Psoas muscle (tissue), 8 donors: ENCODE data around the gene CHMP4A. TPM values are rescaled to one million over a fixed set of nuclear protein-coding genes. Genes with fewer than 3 reads are reported as not detected.
A peak's percentile ranks its signal among the peaks of the same experiment; 100 is the strongest.
"Not testable (repeated sequence)": the region's sequence is repeated elsewhere in the genome, so short reads cannot be mapped to it uniquely, and the experiment has no call there.

Experiments
- ATAC-seq, 4 donors: fragments of 200-7000 bp; cut with Tn5 transposase; one replicate each; pipeline ENCODE4 v1.9.1; 2020; ENCODE audit warnings: moderate library complexity in 3 of 4, mild to moderate bottlenecking in 2 of 4
- DNase-seq, 2 donors: peaks; one replicate each; pipeline ENCODE4 v3.0.0-alpha.2; 2020
- H3K27ac ChIP-seq: fragments of 200-600 bp; one replicate; pipeline ENCODE4 v1.8.0; 2022
- H3K27me3 ChIP-seq, 3 donors: fragments of 200-600 bp in 1 of 3; one replicate each; pipeline versions ENCODE4 v1.6.1 to v1.8.0; 2013 to 2022; ENCODE audit warnings: low read length in 2 of 3, mild to moderate bottlenecking in 2 of 3, moderate library complexity in 1 of 3; ENCODE audit not compliant: insufficient read depth in 3 of 3
- H3K36me3 ChIP-seq, 2 donors: fragments of 200-600 bp in 1 of 2; one replicate each; pipeline versions ENCODE4 v1.6.1 to v1.8.0; 2013 to 2022; ENCODE audit warnings: low read depth in 1 of 2, mild to moderate bottlenecking in 1 of 2, moderate library complexity in 1 of 2; ENCODE audit not compliant: insufficient read depth in 1 of 2
- H3K4me1 ChIP-seq: fragments of 200-600 bp; one replicate; pipeline ENCODE4 v1.8.0; 2022
- H3K4me3 ChIP-seq: fragments of 200-600 bp; one replicate; pipeline ENCODE4 v1.8.0; 2022; ENCODE audit warnings: mild to moderate bottlenecking
- H3K9me3 ChIP-seq: fragments of 200-600 bp; one replicate; pipeline ENCODE4 v1.8.0; 2022
- CTCF ChIP-seq: fragments of 200-600 bp; IDR thresholded peaks from one replicate; pipeline ENCODE4 v1.8.0; 2022; ENCODE audit warnings: antibody characterized with exemption
- WGBS, 3 donors: extraction: QIAGEN DNeasy Blood & Tissue Kit; methylation state at CpG; one replicate each; pipeline versions ENCODE4 v1.1.6 to v1.1.7; 2013; 5-methylcytosine and 5-hydroxymethylcytosine counted together
- intact Hi-C, 2 donors: fragments of 100-400 bp; cut with DNase I; formaldehyde crosslinking; loops; one replicate each; pipeline versions ENCODE4 v1.11.0 to v1.14.2; 2022
- polyA plus RNA-seq, 3 donors: library from polyadenylated mRNA; stranded (reverse); fragments of 200-250 nt; gene quantifications; one replicate each; pipeline ENCODE4 v1.2.3, GENCODE V29; 2013
- total RNA-seq, 4 donors: library from RNA; stranded (reverse); fragmentation: NEBNext Ultra II Directional in 2 of 4; extraction: Animal tissue kit (Norgen Biotek cat#: 25700) in 2 of 4; gene quantifications; one replicate each; pipeline versions ENCODE4 v1.2.1 to v1.2.4, GENCODE V29; 2021 to 2023
- donor health status: healthy with polysubstance abuse.
- donor health status: DM: no; HTN: no; CAD: no; lungs with moderate emphysema.
- donor health status: Bipolar disorder and iron deficiency.
- donor health status: healthy.
- donor health status: DM: yes; HTN: yes; CAD: no.
- donor health status: DM: no; HTN: no; CAD: no.
- donor health status: DM: no; HTN: no; CAD: no.
- donor health status: DM: yes; HTN: yes; CAD: no.

The CHMP4A gene
- total and polyA plus RNA-seq, 7 donors = 12.3 to 42.1 (median 18.2) TPM

DNA sequence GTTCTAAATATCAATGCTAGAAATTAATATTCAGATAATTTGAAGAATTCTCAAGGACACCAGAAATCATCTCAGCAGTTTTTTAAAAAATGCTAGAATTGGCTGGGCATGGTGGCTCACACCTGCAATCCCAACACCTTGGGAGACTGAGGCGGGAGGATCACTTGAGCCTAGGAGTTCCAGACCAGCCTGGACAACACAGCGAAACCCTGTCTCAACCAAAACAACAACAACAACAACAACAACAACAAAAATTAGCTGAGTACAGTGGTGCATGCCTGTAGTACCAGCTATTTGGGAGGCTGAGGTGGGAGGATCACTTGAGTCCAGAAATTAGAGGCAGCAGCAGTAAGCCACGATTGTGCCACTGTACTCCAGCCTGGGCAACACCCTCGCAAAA, 5.8 kb upstream of the CHMP4A start:
- intact Hi-C loops = no loop called here
- TF ChIP-seq CTCF = no peak

DNA sequence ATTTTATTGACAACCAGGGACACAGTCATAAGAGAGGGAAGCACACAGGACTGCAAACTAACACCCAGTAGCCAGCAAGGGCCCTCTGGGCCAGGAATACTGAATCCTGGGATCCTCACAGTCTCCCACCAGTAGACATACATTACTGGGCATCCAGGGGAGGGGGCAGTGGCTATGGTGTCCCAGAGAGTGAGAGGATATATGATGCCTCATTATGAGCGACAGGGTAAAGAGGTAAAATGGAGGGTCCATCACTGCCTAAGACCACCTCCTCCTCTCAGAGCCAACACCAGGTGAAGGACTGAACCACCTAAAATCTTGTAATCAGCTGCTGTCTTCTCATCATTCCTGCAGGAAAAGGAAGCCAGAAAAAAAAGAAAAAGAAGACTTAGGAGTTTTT, 3.6 kb upstream of the CHMP4A start:
- WGBS, 3 donors = 90 to 100% (median 95%) methylated on average over 1 of the region's 1 CpG
- H3K27ac ChIP-seq, H3K27me3 ChIP-seq, intact Hi-C loops, ATAC-seq, H3K9me3 ChIP-seq, H3K4me3 ChIP-seq, DNase-seq: not testable (repeated sequence)
- Histone ChIP-seq H3K4me1 (peaks cover 19% of the 10 kb centered on the region), H3K36me3 (peaks cover 3 to 21% of the 10 kb centered on the region in 2 donors)

More for the DNA sequence above, 5.8 kb upstream of the CHMP4A start:
- no peaks in the 10 kb centered on the region for H3K9me3 ChIP-seq
- no peak for DNase-seq
- H3K36me3 ChIP-seq = peaks cover 3 to 21% of the 10 kb centered on the region in 2 donors
- peaks cover 8% of the 10 kb centered on the region for H3K4me1 ChIP-seq
- H3K4me3 ChIP-seq = no peak overlapping the region
- no peaks in the 10 kb centered on the region for H3K27me3 ChIP-seq
- 89 to 95% (median 90%) methylated on average over 4 of the region's 4 CpGs for WGBS, 3 donors
- ATAC-seq = no peak
- H3K27ac ChIP-seq = no peak overlapping the region

DNA sequence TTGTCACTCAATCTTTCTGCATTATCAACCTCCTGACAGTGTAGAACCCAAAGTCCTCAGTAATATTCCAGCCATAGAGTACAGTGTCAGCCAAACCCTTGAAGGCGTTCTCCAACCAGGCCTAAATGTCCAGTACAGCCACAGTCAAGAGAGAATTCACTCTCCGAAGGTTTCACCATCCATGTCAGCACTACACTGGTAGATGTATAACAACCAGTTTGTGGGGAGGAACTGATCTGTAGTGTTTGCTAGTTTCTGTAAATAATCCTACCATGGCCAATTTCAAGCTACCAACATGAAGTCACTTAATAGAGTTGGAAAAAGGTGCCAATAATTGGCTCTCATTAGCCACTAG, 3.0 kb upstream of the CHMP4A start:
- intact Hi-C loops = no loop called here
- ATAC-seq = no peak
- peak overlapping the region; percentile 87 for H3K27ac ChIP-seq
- DNase-seq = no peak
- 82 to 90% (median 85%) methylated on average over 2 of the region's 2 CpGs for WGBS, 3 donors
- no peak for TF ChIP-seq CTCF
- no peaks in the 10 kb centered on the region for H3K9me3 ChIP-seq
- H3K4me3 ChIP-seq = peak overlapping the region; percentile 80
- H3K4me1 ChIP-seq = peaks cover 20% of the 10 kb centered on the region
- no peaks in the 10 kb centered on the region for H3K27me3 ChIP-seq
- peaks cover 3 to 23% of the 10 kb centered on the region in 2 donors for H3K36me3 ChIP-seq

GRCh38 chr14:24215495-24216344, 2.4 kb upstream of the CHMP4A start, which contains the start of gene MDP1:
Gene MDP1, minus strand, starts transcription at chr14:24216066. Its CDS starts 111 bp downstream, at chr14:24215955.
- H3K4me1 ChIP-seq = peaks cover 20% of the 10 kb centered on the region
- intact Hi-C loops = loop anchor here in 1 of 2 donors (2.0 kb wide), 1 partner anchor 27 kb away; the partner anchor contains the start of gene IPO4
- WGBS, 3 donors = 0 to 1% (median 1%) methylated on average over 33 to 40 of the region's 40 CpGs
- H3K9me3 ChIP-seq = no peaks in the 10 kb centered on the region
- peak; percentile 77 to 85 (median 82) for ATAC-seq
- H3K27me3 ChIP-seq = no peaks in the 10 kb centered on the region
- peak within 1 kb of the TSS; percentile 80 for H3K4me3 ChIP-seq
- H3K36me3 ChIP-seq = peaks cover 3 to 29% of the 10 kb centered on the region in 2 donors
- DNase-seq = peak; percentile 85 to 91
- peak; percentile 43 for TF ChIP-seq CTCF
- H3K27ac ChIP-seq = peak within 1 kb of the TSS; percentile 87

DNA sequence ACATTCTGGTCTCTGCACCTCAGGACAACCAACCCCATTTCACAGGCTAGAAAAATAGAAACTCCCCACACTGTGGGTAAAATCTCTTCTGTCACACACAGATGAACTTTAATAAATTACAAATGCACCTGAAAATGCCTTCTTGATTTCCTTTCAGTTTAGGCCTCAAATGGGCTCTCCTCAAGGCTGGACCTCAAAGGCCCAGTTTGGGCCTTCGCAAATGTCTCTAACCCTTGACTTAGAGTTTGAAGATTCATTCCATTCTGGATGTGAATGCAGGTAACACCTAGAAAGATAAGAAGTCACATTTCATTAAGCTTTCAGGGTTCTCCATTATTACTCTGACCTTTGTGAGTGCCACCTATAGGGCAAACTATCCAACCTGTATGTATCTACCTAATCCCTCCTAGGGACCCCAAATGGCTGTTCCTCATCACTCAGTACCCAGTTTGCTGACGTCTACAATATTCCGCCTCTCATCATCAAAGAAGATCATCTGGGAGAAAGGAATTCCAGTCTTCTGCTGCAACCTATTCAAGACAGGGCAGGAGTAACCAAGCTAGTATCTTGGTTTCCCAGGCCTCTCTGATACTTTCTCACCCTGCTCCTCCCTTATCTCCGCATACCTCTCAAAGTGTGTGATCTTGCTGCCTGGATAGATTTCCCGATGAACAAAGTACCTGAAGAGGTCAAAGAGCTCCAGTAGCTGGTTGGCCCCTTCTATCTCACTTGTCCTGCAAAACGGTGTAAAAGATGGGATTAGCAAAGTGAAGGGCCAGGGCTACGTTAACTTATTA, 776 bp upstream of the CHMP4A start:
- ATAC-seq (no peak), DNase-seq (no peak)
- Histone ChIP-seq H3K9me3 (no peaks in the 10 kb centered on the region), H3K36me3 (peaks cover 8 to 46% of the 10 kb centered on the region in 2 donors), H3K4me1 (peaks cover 20% of the 10 kb centered on the region), H3K4me3 (peak overlapping the region; percentile 80), H3K27me3 (no peaks in the 10 kb centered on the region), H3K27ac (peak overlapping the region; percentile 93)
- no peak for TF ChIP-seq CTCF
- WGBS, 3 donors = 88 to 92% (median 91%) methylated on average over 7 of the region's 7 CpGs
- intact Hi-C loops = loop anchor here in 1 of 2 donors (2.0 kb wide), 1 partner anchor 25 kb away; the partner anchor contains the start of gene IPO4
